ENCODE data around the gene NCAN. TPM values are rescaled to one million over a fixed set of nuclear protein-coding genes. Genes with fewer than 3 reads are reported as not detected.

NCAN gene
- total and polyA plus RNA-seq, 2 of the 13 experiments (the other 11 are each of a cell fraction or from before 2014, with no cell fraction given) = not detected

- TF ChIP-seq ZNF784 (CRISPR knock-in tag; IDR thresholded peaks at IDR 0.05; ENCODE audit: borderline replicate concordance) = peak; percentile 74; the same call in 1 of the 2 replicates
- TF ChIP-seq MAZ (IDR thresholded peaks at IDR 0.05; ENCODE audit: borderline replicate concordance, low read depth, low read length) = no peak; the same call in 1 of the 2 replicates
- peak; percentile 75 for TF ChIP-seq MAZ (CRISPR knock-in tag; IDR thresholded peaks at IDR 0.05; ENCODE audit: low read depth)
- peak; percentile 80 for TF ChIP-seq MIER2 (CRISPR knock-in tag; IDR thresholded peaks at IDR 0.05)
- TF ChIP-seq ZNF598 (CRISPR knock-in tag; IDR thresholded peaks at IDR 0.05; ENCODE audit: borderline replicate concordance) = peak; percentile 62; the same call in 1 of the 2 replicates
- TF ChIP-seq ZNF792 (CRISPR knock-in tag; IDR thresholded peaks at IDR 0.05) = peak; percentile 48; the same call in 1 of the 2 replicates
- peak; percentile 94 for TF ChIP-seq UBTF (CRISPR knock-in tag; IDR thresholded peaks at IDR 0.05)
- peak; percentile 59; the same call in 1 of the 2 replicates for TF ChIP-seq ZNF776 (CRISPR knock-in tag; IDR thresholded peaks at IDR 0.05)
- TF ChIP-seq ZNF691 (CRISPR knock-in tag; IDR thresholded peaks at IDR 0.05; ENCODE audit: borderline replicate concordance, low read depth) = peak; percentile 87; the same call in 1 of the 2 replicates
- TF ChIP-seq ZFYVE20 (CRISPR knock-in tag; IDR thresholded peaks at IDR 0.05; ENCODE audit: borderline replicate concordance, low read depth) = 0 out of 2 replicates have a peak, but pooled peaks have one; percentile 21
- peak; percentile 50; the same call in 1 of the 2 replicates for TF ChIP-seq ZNF746 (CRISPR knock-in tag; IDR thresholded peaks at IDR 0.05)
- no peak for TF ChIP-seq SP1 (IDR thresholded peaks at IDR 0.05)
- peak; percentile 57; the same call in 1 of the 2 replicates for TF ChIP-seq SP1 (CRISPR knock-in tag; IDR thresholded peaks at IDR 0.05)
- TF ChIP-seq KDM2A (CRISPR knock-in tag; IDR thresholded peaks at IDR 0.05; ENCODE audit: borderline replicate concordance, low read depth) = peak; percentile 82
- TF ChIP-seq SIX4 (CRISPR knock-in tag; IDR thresholded peaks at IDR 0.05) = 0 out of 2 replicates have a peak, but pooled peaks have one; percentile 16
- TF ChIP-seq ZNF557 (CRISPR knock-in tag; IDR thresholded peaks at IDR 0.05) = no peak
- TF ChIP-seq MYPOP (CRISPR knock-in tag; IDR thresholded peaks at IDR 0.05) = peak; percentile 39; the same call in 1 of the 2 replicates
- TF ChIP-seq CCDC6 (CRISPR knock-in tag; IDR thresholded peaks at IDR 0.05) = peak; percentile 53; the same call in 1 of the 2 replicates
- 0 out of 2 replicates have a peak, but pooled peaks have one; percentile 20 for TF ChIP-seq ZMYM2 (CRISPR knock-in tag; IDR thresholded peaks at IDR 0.05)
- peak; percentile 51 for TF ChIP-seq HNRNPLL (IDR thresholded peaks at IDR 0.05; ENCODE audit: low read depth, low read length, poor library complexity, severe bottlenecking)
- TF ChIP-seq ESRRA (CRISPR knock-in tag; IDR thresholded peaks at IDR 0.05; ENCODE audit: low read depth) = 0 out of 2 replicates have a peak, but pooled peaks have one; percentile 25
- TF ChIP-seq ZBTB43 (CRISPR knock-in tag; conservative IDR thresholded peaks at IDR 0.05) = no peak
- peak; percentile 18; the same call in 1 of the 2 replicates for TF ChIP-seq RXRB (CRISPR knock-in tag; IDR thresholded peaks at IDR 0.05; ENCODE audit: borderline replicate concordance)
Measured at GRCh38 chr19:19224852-19225494, 13.2 kb downstream of the NCAN start (continued).

All from HepG2 (cell line).